ENCODE data around the gene FRZB.
"Not testable (repeated sequence)": the region's sequence is repeated elsewhere in the genome, so short reads cannot be mapped to it uniquely, and the experiment has no call there.

FRZB gene

GRCh38 chr2:182890773-182891378 is 24.4 kb upstream of the FRZB start:
- ChIA-PET CTCF (no interaction called here), POLR2A (interaction anchor here (0.6 kb wide), 1 partner anchor 27 kb away, joined by 3 read pairs; no protein-coding TSS in a partner anchor)
- 75% methylated on average over 2 of the region's 3 CpGs for WGBS (ENCODE audit: insufficient coverage)

GRCh38 chr2:182890305-182890704 is 23.9 kb upstream of the FRZB start:
- Histone ChIP-seq H3K9me3 (ENCODE audit: control extremely low read depth in 1 of 5, control insufficient read depth in 4 of 5, insufficient read depth in 2 of 5, low read depth in 1 of 5, low read length in 4 of 5) (no peaks in the 10 kb centered on the region), H3K36me3 (ENCODE audit: control insufficient read depth in 4 of 4, insufficient read depth in 4 of 4, low read length in 3 of 4) (no peaks in the 10 kb centered on the region), H3K27me3 (replicated peaks in 2 of 5; ENCODE audit: control insufficient read depth in 4 of 5, insufficient read depth in 5 of 5, low read length in 4 of 5) (no peaks in the 10 kb centered on the region), H3K27ac (ENCODE audit: insufficient read depth in 1 of 2, low read depth in 1 of 2, low read length in 2 of 2, poor library complexity in 1 of 2, severe bottlenecking in 2 of 2) (no peak overlapping the region), H3K4me3 (ENCODE audit: control insufficient read depth in 1 of 7, extremely low read depth in 1 of 7, insufficient read depth in 4 of 7, low read depth in 2 of 7, low read length in 6 of 7) (no peak overlapping the region), H3K4me1 (ENCODE audit: control extremely low read depth in 1 of 4, control insufficient read depth in 4 of 4, insufficient read depth in 4 of 4, low read length in 3 of 4) (no peaks in the 10 kb centered on the region)
- CTCF ChIA-PET, result no interaction called here
- POLR2A ChIA-PET, result no interaction called here
- WGBS (ENCODE audit: insufficient coverage), result 95% methylated on average over 5 of the region's 7 CpGs
- DNase-seq, result no peak

More at GRCh38 chr2:182890773-182891378, 24.4 kb upstream of the FRZB start:
- Histone ChIP-seq H3K9me3 (ENCODE audit: control extremely low read depth in 1 of 5, control insufficient read depth in 4 of 5, insufficient read depth in 2 of 5, low read depth in 1 of 5, low read length in 4 of 5) (no peaks in the 10 kb centered on the region), H3K27ac (ENCODE audit: insufficient read depth in 1 of 2, low read depth in 1 of 2, low read length in 2 of 2, poor library complexity in 1 of 2, severe bottlenecking in 2 of 2) (no peak overlapping the region), H3K4me1 (ENCODE audit: control extremely low read depth in 1 of 4, control insufficient read depth in 4 of 4, insufficient read depth in 4 of 4, low read length in 3 of 4) (no peaks in the 10 kb centered on the region), H3K27me3 (replicated peaks in 2 of 5; ENCODE audit: control insufficient read depth in 4 of 5, insufficient read depth in 5 of 5, low read length in 4 of 5) (no peaks in the 10 kb centered on the region), H3K36me3 (ENCODE audit: control insufficient read depth in 4 of 4, insufficient read depth in 4 of 4, low read length in 3 of 4) (no peaks in the 10 kb centered on the region), H3K4me3 (ENCODE audit: control insufficient read depth in 1 of 7, extremely low read depth in 1 of 7, insufficient read depth in 4 of 7, low read depth in 2 of 7, low read length in 6 of 7) (no peak overlapping the region)
- DNase-seq, result no peak

GRCh38 chr2:182887753-182888415 is 21.4 kb upstream of the FRZB start:
- CTCF ChIA-PET, result no interaction called here
- Histone ChIP-seq H3K4me1 (ENCODE audit: control extremely low read depth in 1 of 4, control insufficient read depth in 4 of 4, insufficient read depth in 4 of 4, low read length in 3 of 4) (no peaks in the 10 kb centered on the region), H3K36me3 (ENCODE audit: control insufficient read depth in 4 of 4, insufficient read depth in 4 of 4, low read length in 3 of 4) (no peaks in the 10 kb centered on the region), H3K9me3 (ENCODE audit: control extremely low read depth in 1 of 5, control insufficient read depth in 4 of 5, insufficient read depth in 2 of 5, low read depth in 1 of 5, low read length in 4 of 5) (no peaks in the 10 kb centered on the region), H3K27me3 (replicated peaks in 2 of 5; ENCODE audit: control insufficient read depth in 4 of 5, insufficient read depth in 5 of 5, low read length in 4 of 5) (no peaks in the 10 kb centered on the region), H3K27ac (ENCODE audit: insufficient read depth in 1 of 2, low read depth in 1 of 2, low read length in 2 of 2, poor library complexity in 1 of 2, severe bottlenecking in 2 of 2) (no peak overlapping the region), H3K4me3 (ENCODE audit: control insufficient read depth in 1 of 7, extremely low read depth in 1 of 7, insufficient read depth in 4 of 7, low read depth in 2 of 7, low read length in 6 of 7) (no peak overlapping the region)
- POLR2A ChIA-PET, result no interaction called here
- WGBS (ENCODE audit: insufficient coverage), result 100% methylated on average over 1 of the region's 4 CpGs
- DNase-seq, result no peak

GRCh38 chr2:182887093-182887492 is 20.7 kb upstream of the FRZB start:
- H3K9me3 ChIP-seq (ENCODE audit: control extremely low read depth in 1 of 5, control insufficient read depth in 4 of 5, insufficient read depth in 2 of 5, low read depth in 1 of 5, low read length in 4 of 5), result no peaks in the 10 kb centered on the region
- H3K4me1 ChIP-seq (ENCODE audit: control extremely low read depth in 1 of 4, control insufficient read depth in 4 of 4, insufficient read depth in 4 of 4, low read length in 3 of 4), result no peaks in the 10 kb centered on the region
- H3K27me3 ChIP-seq (replicated peaks in 2 of 5; ENCODE audit: control insufficient read depth in 4 of 5, insufficient read depth in 5 of 5, low read length in 4 of 5), result no peaks in the 10 kb centered on the region
- H3K36me3 ChIP-seq (ENCODE audit: control insufficient read depth in 4 of 4, insufficient read depth in 4 of 4, low read length in 3 of 4), result no peaks in the 10 kb centered on the region
- H3K27ac ChIP-seq (ENCODE audit: insufficient read depth in 1 of 2, low read depth in 1 of 2, low read length in 2 of 2, poor library complexity in 1 of 2, severe bottlenecking in 2 of 2), result no peak overlapping the region
- ChIA-PET POLR2A (no interaction called here), CTCF (no interaction called here)
- no peak for DNase-seq
- no peak overlapping the region for H3K4me3 ChIP-seq (ENCODE audit: control insufficient read depth in 1 of 7, extremely low read depth in 1 of 7, insufficient read depth in 4 of 7, low read depth in 2 of 7, low read length in 6 of 7)
- 100% methylated on average over 2 of the region's 6 CpGs for WGBS (ENCODE audit: insufficient coverage)

DNA sequence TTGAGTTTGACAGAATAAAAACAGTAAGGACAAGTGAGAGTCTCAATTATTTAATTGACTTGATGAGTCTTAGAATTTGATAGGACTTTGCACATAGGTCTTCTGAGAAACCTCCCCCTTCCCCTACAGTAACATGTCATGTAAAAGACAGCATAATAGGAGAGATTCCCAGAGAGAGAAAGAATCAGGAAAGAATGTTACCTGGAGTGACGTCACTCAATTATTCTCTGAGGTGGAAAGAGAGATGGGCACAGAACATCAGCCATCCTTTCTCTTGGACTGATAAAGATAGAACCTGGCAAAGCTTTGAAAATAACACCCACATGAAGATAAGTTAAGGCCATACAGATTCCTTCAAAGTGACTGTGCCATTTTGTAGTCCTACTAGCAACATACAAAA is 19.3 kb upstream of the FRZB start:
- POLR2A ChIA-PET, result no interaction called here
- 100% methylated on average over 1 of the region's 1 CpG for WGBS (ENCODE audit: insufficient coverage)
- H3K27ac ChIP-seq (ENCODE audit: insufficient read depth in 1 of 2, low read depth in 1 of 2, low read length in 2 of 2, poor library complexity in 1 of 2, severe bottlenecking in 2 of 2), result no peak overlapping the region

DNA sequence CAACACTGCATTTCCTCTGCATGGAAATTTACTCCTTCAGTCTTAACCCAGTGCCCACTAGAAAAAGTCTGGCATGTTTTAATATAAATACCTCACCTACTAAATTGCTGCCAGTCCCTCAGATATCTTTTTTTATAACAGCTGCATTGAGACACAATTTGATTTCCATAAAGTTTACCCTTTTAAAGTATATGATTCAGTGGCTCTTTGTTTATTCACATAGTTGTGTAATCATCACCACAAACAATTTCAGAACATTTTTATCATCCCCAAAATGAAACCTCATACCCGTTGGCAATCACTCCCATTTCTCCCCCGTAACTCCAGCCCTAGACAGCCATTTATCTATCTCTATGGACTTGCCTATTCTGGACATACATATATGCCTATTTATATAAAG is 17.0 kb upstream of the FRZB start:
- no peak overlapping the region for H3K4me3 ChIP-seq (ENCODE audit: control insufficient read depth in 1 of 7, extremely low read depth in 1 of 7, insufficient read depth in 4 of 7, low read depth in 2 of 7, low read length in 6 of 7)
- POLR2A ChIA-PET, result no interaction called here
- no peak for DNase-seq
- no CpG with 5 or more reads among the region's 2 CpGs for WGBS (ENCODE audit: insufficient coverage)
- CTCF ChIA-PET, result no interaction called here
- no peaks in the 10 kb centered on the region for H3K36me3 ChIP-seq (ENCODE audit: control insufficient read depth in 4 of 4, insufficient read depth in 4 of 4, low read length in 3 of 4)
- H3K4me1 ChIP-seq (ENCODE audit: control extremely low read depth in 1 of 4, control insufficient read depth in 4 of 4, insufficient read depth in 4 of 4, low read length in 3 of 4), result no peaks in the 10 kb centered on the region
- no peak overlapping the region for H3K27ac ChIP-seq (ENCODE audit: insufficient read depth in 1 of 2, low read depth in 1 of 2, low read length in 2 of 2, poor library complexity in 1 of 2, severe bottlenecking in 2 of 2)
- no peaks in the 10 kb centered on the region for H3K9me3 ChIP-seq (ENCODE audit: control extremely low read depth in 1 of 5, control insufficient read depth in 4 of 5, insufficient read depth in 2 of 5, low read depth in 1 of 5, low read length in 4 of 5)
- H3K27me3 ChIP-seq (replicated peaks in 2 of 5; ENCODE audit: control insufficient read depth in 4 of 5, insufficient read depth in 5 of 5, low read length in 4 of 5), result no peaks in the 10 kb centered on the region

More for the DNA sequence above, 19.3 kb upstream of the FRZB start:
- no peaks in the 10 kb centered on the region for H3K36me3 ChIP-seq (ENCODE audit: control insufficient read depth in 4 of 4, insufficient read depth in 4 of 4, low read length in 3 of 4)
- DNase-seq, result no peak
- no peak overlapping the region for H3K4me3 ChIP-seq (ENCODE audit: control insufficient read depth in 1 of 7, extremely low read depth in 1 of 7, insufficient read depth in 4 of 7, low read depth in 2 of 7, low read length in 6 of 7)
- no peaks in the 10 kb centered on the region for H3K27me3 ChIP-seq (replicated peaks in 2 of 5; ENCODE audit: control insufficient read depth in 4 of 5, insufficient read depth in 5 of 5, low read length in 4 of 5)
- H3K9me3 ChIP-seq (ENCODE audit: control extremely low read depth in 1 of 5, control insufficient read depth in 4 of 5, insufficient read depth in 2 of 5, low read depth in 1 of 5, low read length in 4 of 5), result no peaks in the 10 kb centered on the region
- CTCF ChIA-PET, result no interaction called here
- no peaks in the 10 kb centered on the region for H3K4me1 ChIP-seq (ENCODE audit: control extremely low read depth in 1 of 4, control insufficient read depth in 4 of 4, insufficient read depth in 4 of 4, low read length in 3 of 4)

DNA sequence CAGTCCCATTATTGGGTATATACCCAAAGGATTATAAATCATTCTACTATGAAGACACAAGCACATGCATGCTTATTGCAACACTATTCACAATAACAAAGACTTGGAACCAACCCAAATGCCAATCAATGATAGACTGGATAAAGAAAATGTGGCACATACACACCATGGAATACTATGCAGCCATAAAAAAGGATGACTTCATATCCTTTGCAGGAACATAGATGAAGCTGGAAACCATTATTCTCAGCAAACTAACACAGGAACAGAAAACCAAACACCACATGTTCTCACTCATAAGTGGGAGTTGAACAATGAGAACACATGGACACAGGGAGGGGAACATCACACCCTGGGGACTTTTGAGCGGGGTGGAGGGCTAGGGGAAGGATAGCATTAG is 13.7 kb upstream of the FRZB start:
- POLR2A ChIA-PET; CTCF ChIA-PET; H3K4me1 ChIP-seq (ENCODE audit: control extremely low read depth in 1 of 4, control insufficient read depth in 4 of 4, insufficient read depth in 4 of 4, low read length in 3 of 4); H3K27ac ChIP-seq (ENCODE audit: insufficient read depth in 1 of 2, low read depth in 1 of 2, low read length in 2 of 2, poor library complexity in 1 of 2, severe bottlenecking in 2 of 2); H3K4me3 ChIP-seq (ENCODE audit: control insufficient read depth in 1 of 7, extremely low read depth in 1 of 7, insufficient read depth in 4 of 7, low read depth in 2 of 7, low read length in 6 of 7); H3K27me3 ChIP-seq (replicated peaks in 2 of 5; ENCODE audit: control insufficient read depth in 4 of 5, insufficient read depth in 5 of 5, low read length in 4 of 5); H3K9me3 ChIP-seq (ENCODE audit: control extremely low read depth in 1 of 5, control insufficient read depth in 4 of 5, insufficient read depth in 2 of 5, low read depth in 1 of 5, low read length in 4 of 5); DNase-seq; H3K36me3 ChIP-seq (ENCODE audit: control insufficient read depth in 4 of 4, insufficient read depth in 4 of 4, low read length in 3 of 4): not testable (repeated sequence)
- no CpG with 5 or more reads among the region's 1 CpG for WGBS (ENCODE audit: insufficient coverage)

All from common myeloid progenitor, CD34-positive (primary cell).